ENCODE measurements around the gene SLC13A1.
"Not testable (repeated sequence)": the region's sequence is repeated elsewhere in the genome, so short reads cannot be mapped to it uniquely, and the experiment has no call there.

Gene SLC13A1

DNA sequence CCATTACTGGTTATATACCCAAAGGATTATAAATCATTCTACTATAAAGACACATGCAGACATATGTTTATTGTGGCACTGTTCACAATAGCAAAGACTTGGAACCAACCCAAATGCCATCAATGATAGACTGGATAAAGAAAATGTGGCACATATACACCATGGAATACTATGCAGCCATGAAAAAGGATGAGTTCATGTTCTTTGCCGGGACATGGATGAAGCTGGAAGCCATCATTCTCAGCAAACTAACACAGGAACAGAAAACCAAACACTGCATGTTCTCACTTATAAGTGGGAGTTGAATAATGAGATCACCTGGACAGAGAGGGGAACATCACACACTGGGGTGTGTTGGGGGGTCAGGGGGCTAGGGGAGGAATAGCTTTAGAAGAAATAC lies 112.9 kb downstream of the SLC13A1 start:
- H3K27ac ChIP-seq (ENCODE audit: low read length); H3K4me1 ChIP-seq (ENCODE audit: control insufficient read depth, insufficient read depth, low read length); H3K27me3 ChIP-seq (ENCODE audit: control insufficient read depth in 1 of 2, insufficient read depth in 2 of 2, low read length in 2 of 2); H3K9ac ChIP-seq (ENCODE audit: low read length in 2 of 2); H3K36me3 ChIP-seq (ENCODE audit: control insufficient read depth in 2 of 2, insufficient read depth in 2 of 2, low read length in 2 of 2); H3K4me3 ChIP-seq (ENCODE audit: low read length in 2 of 2); H3K9me3 ChIP-seq (ENCODE audit: control insufficient read depth in 2 of 2, low read length in 2 of 2): not testable (repeated sequence)

DNA sequence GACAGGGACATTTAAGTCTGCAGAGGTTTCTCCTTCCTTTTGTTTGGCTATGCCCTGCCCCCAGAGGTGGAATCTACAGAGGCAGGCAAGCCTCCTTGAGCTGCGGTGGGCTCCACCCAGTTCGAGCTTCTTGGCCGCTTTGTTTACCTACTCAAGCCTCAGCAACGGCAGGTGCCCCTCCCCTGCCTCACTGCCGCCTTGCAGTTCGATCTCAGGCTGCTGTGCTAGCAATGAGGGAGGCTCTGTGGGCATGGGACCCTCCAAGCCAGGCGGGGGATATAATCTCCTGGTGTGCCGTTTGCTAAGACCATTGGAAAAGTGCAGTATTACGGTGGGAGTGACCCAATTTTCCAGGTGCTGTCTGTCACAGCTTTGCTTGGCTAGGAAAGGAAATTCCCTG lies 114.9 kb downstream of the SLC13A1 start:
- not testable (repeated sequence) for H3K27ac ChIP-seq (ENCODE audit: low read length); H3K4me3 ChIP-seq (ENCODE audit: low read length in 2 of 2); H3K36me3 ChIP-seq (ENCODE audit: control insufficient read depth in 2 of 2, insufficient read depth in 2 of 2, low read length in 2 of 2); H3K4me1 ChIP-seq (ENCODE audit: control insufficient read depth, insufficient read depth, low read length); H3K9me3 ChIP-seq (ENCODE audit: control insufficient read depth in 2 of 2, low read length in 2 of 2); H3K27me3 ChIP-seq (ENCODE audit: control insufficient read depth in 1 of 2, insufficient read depth in 2 of 2, low read length in 2 of 2); H3K9ac ChIP-seq (ENCODE audit: low read length in 2 of 2)

DNA sequence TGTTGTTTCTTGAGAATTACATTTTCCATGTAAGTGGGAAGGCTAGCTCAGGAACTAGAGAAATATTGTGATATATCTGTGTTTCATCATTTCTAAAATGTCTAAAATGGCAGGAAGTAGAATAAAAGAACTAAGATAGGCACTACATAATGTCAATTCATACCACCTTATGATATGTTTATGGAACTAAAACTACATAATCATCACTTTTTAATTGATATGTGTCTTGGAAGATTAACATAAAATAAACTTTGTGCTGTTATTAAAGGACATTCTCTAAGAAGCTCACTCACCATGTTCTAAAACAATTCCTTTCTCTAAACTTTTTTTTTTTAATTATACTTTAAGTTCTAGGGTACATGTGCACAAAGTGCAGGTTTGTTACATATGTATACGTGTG lies 120.7 kb downstream of the SLC13A1 start:
- Histone ChIP-seq H3K4me3 (ENCODE audit: low read length in 2 of 2) (no peak overlapping the region), H3K27me3 (ENCODE audit: control insufficient read depth in 1 of 2, insufficient read depth in 2 of 2, low read length in 2 of 2) (no peaks in the 10 kb centered on the region), H3K36me3 (ENCODE audit: control insufficient read depth in 2 of 2, insufficient read depth in 2 of 2, low read length in 2 of 2) (no peaks in the 10 kb centered on the region), H3K4me1 (ENCODE audit: control insufficient read depth, insufficient read depth, low read length) (no peaks in the 10 kb centered on the region), H3K27ac (ENCODE audit: low read length) (no peak overlapping the region), H3K9me3 (ENCODE audit: control insufficient read depth in 2 of 2, low read length in 2 of 2) (no peaks in the 10 kb centered on the region), H3K9ac (ENCODE audit: low read length in 2 of 2) (no peak overlapping the region)

DNA sequence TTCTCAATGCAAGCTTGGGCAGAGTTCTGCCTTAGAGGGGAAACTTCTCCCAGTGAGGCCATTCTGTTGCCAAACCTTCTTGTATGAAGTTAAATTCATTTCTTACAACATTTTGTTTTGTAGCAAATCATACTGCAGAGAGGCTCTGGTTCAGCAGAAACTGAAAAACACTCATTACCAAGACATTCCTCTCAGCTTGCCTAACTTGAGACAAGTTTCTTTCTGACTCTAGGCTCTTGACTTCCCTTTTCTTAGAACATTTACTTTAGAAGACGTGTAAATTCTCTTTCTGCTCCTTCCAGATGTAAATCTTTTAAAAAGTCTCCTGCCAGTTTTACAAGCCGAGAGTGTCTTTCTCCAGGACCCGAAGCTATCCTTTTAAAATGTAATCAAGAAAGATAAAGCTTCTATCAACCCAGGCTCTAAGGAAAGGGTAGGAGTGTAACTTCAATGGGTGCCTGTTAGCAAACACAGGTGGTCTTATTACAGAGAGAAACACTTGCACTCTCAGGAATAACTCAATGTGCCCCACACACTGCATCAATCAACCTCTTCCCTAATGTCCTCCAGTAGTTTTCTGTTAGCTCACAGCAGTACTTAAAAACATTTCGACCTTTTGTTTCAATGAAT lies 123.8 kb downstream of the SLC13A1 start:
- Histone ChIP-seq H3K27me3 (ENCODE audit: control insufficient read depth in 1 of 2, insufficient read depth in 2 of 2, low read length in 2 of 2) (no peaks in the 10 kb centered on the region), H3K9ac (ENCODE audit: low read length in 2 of 2) (no peak overlapping the region), H3K4me1 (ENCODE audit: control insufficient read depth, insufficient read depth, low read length) (no peaks in the 10 kb centered on the region), H3K36me3 (ENCODE audit: control insufficient read depth in 2 of 2, insufficient read depth in 2 of 2, low read length in 2 of 2) (no peaks in the 10 kb centered on the region), H3K9me3 (ENCODE audit: control insufficient read depth in 2 of 2, low read length in 2 of 2) (no peaks in the 10 kb centered on the region), H3K27ac (ENCODE audit: low read length) (no peak overlapping the region), H3K4me3 (ENCODE audit: low read length in 2 of 2) (no peak overlapping the region)

DNA sequence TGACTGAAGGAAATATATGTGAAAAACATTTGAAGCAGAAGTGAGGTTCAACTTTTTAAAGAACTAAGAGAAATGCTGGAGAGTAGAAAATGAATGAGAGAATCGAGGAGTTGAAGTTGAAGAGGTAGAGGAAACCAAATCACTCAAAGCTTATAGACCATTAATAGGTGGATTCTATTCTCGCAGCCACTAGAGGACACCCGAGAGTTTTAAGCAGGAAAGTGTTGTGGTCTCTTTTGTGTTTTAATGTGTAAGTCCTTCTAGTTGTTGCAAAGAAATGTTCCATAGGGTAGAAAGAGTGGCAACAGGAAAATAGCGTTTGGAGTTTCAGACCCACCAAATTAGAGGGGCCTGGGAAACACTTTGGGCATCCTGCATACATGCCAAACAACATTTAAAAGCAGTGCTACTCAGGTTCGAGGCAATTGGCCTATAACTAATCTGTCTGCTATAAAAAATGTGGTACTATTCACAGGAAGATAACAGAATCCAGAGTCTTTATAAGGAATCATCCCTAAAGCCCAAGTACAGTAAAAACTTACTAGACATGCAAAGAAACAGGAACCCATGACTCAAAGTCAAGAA lies 129.0 kb downstream of the SLC13A1 start:
- no peak overlapping the region for H3K27ac ChIP-seq (ENCODE audit: low read length)
- H3K36me3 ChIP-seq (ENCODE audit: control insufficient read depth in 2 of 2, insufficient read depth in 2 of 2, low read length in 2 of 2) = no peaks in the 10 kb centered on the region
- no peaks in the 10 kb centered on the region for H3K9me3 ChIP-seq (ENCODE audit: control insufficient read depth in 2 of 2, low read length in 2 of 2)
- no peak overlapping the region for H3K4me3 ChIP-seq (ENCODE audit: low read length in 2 of 2)
- no peaks in the 10 kb centered on the region for H3K4me1 ChIP-seq (ENCODE audit: control insufficient read depth, insufficient read depth, low read length)
- no peak overlapping the region for H3K9ac ChIP-seq (ENCODE audit: low read length in 2 of 2)
- no peaks in the 10 kb centered on the region for H3K27me3 ChIP-seq (ENCODE audit: control insufficient read depth in 1 of 2, insufficient read depth in 2 of 2, low read length in 2 of 2)

DNA sequence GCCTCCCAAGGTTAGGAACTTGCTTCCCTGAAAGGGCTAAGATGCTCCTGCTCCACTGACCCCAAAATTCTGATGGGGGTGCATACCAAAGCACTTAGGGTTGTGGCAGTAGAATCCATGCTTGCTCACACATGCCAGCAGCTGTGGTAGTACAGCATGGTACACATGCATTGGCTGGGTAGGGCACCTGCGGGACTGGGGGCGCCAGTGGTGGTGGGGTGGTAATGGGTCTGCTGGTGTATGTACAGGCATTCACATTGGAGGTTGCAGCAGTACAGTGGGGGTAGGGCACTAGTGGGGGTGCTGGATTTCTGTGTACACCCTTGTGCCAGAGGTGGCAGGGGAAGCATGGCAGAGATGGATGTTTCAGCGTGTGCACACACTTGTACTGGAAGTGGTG lies 132.0 kb downstream of the SLC13A1 start:
- Histone ChIP-seq H3K27me3 (ENCODE audit: control insufficient read depth in 1 of 2, insufficient read depth in 2 of 2, low read length in 2 of 2) (no peaks in the 10 kb centered on the region), H3K36me3 (ENCODE audit: control insufficient read depth in 2 of 2, insufficient read depth in 2 of 2, low read length in 2 of 2) (no peaks in the 10 kb centered on the region), H3K27ac (ENCODE audit: low read length) (no peak overlapping the region), H3K9ac (ENCODE audit: low read length in 2 of 2) (no peak overlapping the region), H3K4me1 (ENCODE audit: control insufficient read depth, insufficient read depth, low read length) (no peaks in the 10 kb centered on the region), H3K4me3 (ENCODE audit: low read length in 2 of 2) (no peak overlapping the region), H3K9me3 (ENCODE audit: control insufficient read depth in 2 of 2, low read length in 2 of 2) (no peaks in the 10 kb centered on the region)

Data from stomach smooth muscle (tissue), 2 donors.